ENCODE measurements around the gene DVL3.

The DVL3 gene

DNA sequence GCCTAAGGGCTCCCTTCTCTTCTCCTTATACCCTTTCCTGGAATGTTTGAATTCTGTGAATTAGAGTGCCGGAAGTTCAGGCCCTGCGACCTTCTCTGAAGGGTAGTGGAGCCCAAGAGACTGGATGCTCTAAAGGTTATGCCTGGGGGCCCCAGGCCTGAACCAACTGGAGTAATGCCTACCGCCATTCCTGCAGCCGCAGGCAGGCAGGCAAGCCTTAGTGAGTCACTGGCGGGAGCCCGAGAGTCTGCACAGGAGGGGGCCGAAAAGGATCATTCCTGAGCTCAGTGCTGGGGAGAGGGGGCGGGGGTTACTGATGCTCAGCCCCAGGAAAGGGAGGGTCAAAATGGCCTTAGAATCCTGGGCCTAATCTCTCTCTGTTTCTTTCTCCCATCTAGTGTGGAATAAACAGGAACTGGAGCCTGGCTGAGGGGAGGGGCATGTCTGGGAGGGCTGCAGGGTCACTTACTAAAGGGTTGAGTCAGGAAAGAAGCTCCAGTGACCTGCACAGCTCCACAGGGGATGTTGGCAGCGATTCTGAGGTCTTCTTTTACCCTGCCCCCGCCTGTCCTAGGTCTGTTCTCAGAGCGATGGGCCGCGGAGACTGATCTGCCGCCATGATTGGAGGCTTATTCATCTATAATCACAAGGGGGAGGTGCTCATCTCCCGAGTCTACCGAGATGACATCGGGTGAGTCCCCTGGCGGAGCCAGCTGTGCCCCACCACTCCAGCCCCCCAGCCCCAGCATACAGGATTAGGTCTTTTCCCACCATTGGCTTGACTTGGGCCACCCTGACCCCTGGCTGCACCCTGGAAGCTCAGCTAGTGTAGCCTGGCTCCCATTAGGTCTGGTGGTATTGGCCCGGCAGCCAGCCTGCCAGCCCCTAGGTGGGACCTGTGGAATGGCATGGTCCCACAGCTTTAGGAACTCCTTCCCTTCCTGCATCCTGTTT, 21.5 kb downstream of the DVL3 start:
- DNase-seq (ENCODE audit: low spot score): no peak

DNA sequence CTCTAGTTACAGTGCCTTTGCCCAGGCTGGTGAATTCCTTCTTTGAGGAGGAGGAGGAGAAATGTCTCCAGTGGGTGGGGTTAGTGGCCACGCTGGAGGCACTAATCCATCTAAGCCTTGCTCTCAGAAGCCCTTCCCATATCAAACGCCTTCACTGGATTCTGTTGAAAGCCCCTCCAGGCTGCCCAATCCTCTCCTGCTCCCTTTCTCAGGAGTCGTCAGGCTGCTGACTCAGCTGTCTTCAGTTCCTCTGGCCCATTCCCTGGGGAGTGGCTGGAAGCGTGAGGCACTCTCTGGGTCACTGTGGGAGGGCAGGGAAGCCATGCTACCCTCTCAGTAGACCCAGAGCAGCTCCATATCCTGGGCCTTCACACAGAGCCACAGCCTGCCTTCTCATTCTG, 22.2 kb downstream of the DVL3 start:
- no peak for DNase-seq (ENCODE audit: low spot score)

GRCh38 chr3:184177767-184178306, 22.7 kb downstream of the DVL3 start:
- no peak for DNase-seq (ENCODE audit: low spot score)

- DNase-seq (ENCODE audit: low spot score): no peak
Observed at GRCh38 chr3:184178521-184179138, 23.5 kb downstream of the DVL3 start.

DNA sequence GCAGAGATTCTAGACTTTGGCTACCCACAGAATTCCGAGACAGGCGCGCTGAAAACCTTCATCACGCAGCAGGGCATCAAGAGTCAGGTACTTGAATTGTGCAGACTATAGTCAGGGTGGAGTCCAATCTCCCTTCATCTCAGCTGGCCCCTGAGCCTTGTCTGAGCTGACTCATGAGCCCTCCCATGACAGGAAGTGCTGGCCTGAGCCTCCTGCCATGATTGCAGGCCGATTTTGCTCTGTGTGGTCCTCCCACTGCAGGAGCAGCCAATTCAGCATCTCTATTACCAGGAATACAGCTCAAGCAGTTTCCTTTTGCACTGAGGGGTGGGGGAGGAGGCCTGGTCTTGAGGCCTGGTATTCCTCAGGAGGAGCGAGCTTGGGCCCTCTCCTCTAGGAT, 25.0 kb downstream of the DVL3 start:
- no peak for DNase-seq (ENCODE audit: low spot score)

DNA sequence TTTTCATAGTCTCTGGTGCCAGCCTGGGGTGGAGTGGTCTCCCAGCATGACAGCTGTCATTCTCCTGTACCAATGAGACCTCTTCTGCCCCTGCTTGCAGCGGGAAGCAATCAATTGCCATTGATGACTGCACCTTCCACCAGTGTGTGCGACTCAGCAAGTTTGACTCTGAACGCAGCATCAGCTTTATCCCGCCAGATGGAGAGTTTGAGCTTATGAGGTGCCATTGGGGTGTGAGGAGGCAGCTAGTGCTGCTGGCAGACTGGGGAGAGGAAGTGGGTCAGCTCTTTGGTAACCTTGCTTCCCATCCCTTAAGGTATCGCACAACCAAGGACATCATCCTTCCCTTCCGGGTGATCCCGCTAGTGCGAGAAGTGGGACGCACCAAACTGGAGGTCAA, 26.4 kb downstream of the DVL3 start:
- DNase-seq (ENCODE audit: low spot score): no peak

DNA sequence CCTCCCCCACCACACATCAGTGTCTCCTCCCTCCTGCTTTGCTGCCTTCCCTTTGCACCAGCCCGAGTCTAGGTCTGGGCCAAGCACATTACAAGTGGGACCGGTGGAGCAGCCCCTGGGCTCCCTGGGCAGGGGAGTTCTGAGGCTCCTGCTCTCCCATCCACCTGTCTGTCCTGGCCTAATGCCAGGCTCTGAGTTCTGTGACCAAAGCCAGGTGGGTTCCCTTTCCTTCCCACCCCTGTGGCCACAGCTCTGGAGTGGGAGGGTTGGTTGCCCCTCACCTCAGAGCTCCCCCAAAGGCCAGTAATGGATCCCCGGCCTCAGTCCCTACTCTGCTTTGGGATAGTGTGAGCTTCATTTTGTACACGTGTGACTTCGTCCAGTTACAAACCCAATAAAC, 28.5 kb downstream of the DVL3 start:
- no peak for DNase-seq (ENCODE audit: low spot score)

- no peak for DNase-seq (ENCODE audit: low spot score)
Observed at GRCh38 chr3:184184546-184185230, 29.5 kb downstream of the DVL3 start.

DNA sequence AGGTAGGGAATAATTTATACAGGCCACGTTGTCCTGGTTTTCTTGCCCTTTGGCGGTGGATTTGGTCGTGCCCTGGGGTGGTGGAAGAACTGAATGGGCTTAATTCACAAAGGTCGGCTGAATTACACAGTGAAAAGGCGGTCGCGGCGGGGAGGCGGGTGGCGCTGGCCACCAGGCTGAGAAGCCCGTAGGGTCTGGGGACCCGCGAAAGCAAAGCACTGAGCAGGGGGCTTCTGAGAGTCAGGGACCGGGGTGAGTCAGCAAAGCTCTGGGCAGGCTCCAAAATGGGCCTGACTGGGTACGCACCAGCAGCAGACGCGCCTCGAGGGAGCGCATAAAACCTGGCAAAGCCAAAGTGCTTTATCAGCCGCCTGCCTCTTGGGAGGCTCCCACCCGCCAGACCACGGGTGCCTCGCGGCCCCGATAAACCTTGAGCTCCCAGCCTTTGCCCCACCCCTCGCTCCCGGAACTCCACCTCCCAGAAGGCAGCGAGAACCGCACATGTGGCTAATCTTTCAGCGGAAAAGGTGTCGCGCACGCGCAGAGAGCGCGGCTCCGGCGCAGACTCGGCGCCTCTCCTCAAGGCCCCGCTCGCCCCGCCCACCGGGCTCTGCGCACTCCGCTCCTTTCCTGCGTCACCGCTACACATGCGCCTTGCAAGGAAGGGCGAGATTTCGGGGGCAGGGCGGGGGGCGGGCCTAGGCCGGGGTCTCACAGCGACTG, 30.4 kb downstream of the DVL3 start:
- DNase-seq (ENCODE audit: low spot score): peak; percentile 98

GRCh38 chr3:184186184-184186901, 31.2 kb downstream of the DVL3 start, which contains the start of gene ABCF3:
Gene ABCF3 (plus strand): TSS chr3:184186199. CDS start chr3:184186208, 9 bp downstream.
- no peak for DNase-seq (ENCODE audit: low spot score)

GRCh38 chr3:184186902-184187207, 31.7 kb downstream of the DVL3 start:
- no peak for DNase-seq (ENCODE audit: low spot score)

DNA sequence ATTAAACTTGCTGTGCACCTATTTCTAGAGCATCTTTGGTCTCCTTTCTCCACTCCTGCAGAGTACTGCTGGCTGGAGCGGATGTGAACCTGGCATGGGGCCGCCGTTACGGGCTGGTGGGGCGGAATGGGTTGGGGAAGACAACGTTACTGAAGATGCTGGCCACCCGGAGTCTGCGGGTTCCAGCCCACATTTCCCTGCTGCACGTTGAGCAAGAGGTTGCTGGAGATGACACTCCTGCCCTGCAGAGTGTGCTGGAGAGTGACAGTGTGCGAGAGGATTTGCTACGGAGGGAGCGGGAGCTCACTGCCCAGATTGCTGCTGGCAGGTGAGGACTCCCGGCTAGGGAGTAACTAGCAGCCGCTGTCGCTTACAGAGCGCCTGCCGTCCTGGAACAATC, 32.9 kb downstream of the DVL3 start:
- no peak for DNase-seq (ENCODE audit: low spot score)

- DNase-seq (ENCODE audit: low spot score): no peak
Observed at GRCh38 chr3:184189421-184189820, 34.2 kb downstream of the DVL3 start.

GRCh38 chr3:184192889-184193288, 37.7 kb downstream of the DVL3 start:
- DNase-seq (ENCODE audit: low spot score): no peak

DNA sequence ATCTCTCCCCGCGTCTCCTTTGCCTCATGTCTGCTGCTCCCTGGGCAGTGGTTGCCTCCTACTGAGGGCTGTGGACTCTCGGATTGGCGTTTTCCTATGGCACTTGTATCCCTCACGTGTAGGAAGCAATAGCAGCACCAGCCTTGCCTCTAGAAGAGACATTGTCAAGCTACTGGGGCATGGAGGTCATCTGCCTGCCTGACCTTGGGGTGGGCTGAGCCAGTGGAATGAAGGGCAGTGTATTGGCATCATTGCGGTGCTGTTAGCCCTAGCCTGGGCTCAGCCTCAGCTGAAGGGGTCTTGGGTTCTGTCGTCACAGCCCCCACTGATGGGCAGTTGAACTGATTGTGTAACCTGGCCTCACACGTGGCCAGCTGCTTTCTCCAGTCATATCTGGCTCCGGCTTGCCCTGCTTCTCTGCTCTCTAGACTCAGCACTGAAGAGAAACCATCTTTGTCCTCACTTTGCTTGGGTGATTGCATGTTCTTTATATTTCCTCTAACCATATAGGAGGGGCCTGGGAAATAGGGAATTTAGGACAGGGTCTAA, 38.9 kb downstream of the DVL3 start:
- no peak for DNase-seq (ENCODE audit: low spot score)

- peak; percentile 11 for DNase-seq (ENCODE audit: low spot score)
Observed at GRCh38 chr3:184196536-184196935, 41.4 kb downstream of the DVL3 start.

DNA sequence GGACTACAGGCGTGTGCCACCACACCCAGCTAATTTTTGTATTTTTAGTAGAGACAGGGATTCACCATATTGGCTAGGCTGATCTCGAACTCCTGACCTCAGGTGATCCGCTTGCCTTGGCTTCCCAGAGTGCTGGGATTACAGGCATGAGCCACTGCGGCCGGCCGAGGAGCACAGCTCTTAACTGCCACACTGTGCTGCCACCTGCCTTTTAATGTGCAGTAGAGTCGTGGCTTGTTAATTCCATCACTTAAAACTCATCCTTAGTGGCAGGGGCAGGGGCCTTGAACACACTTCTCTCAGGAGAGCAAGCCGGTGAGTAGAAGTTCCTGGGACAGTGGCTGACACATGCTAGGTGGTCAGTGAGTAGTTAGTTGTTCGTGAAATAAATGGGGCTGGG, 43.3 kb downstream of the DVL3 start:
- no peak for DNase-seq (ENCODE audit: low spot score)

- no peak for DNase-seq (ENCODE audit: low spot score)
Observed at GRCh38 chr3:184200825-184201224, 45.6 kb downstream of the DVL3 start.

GRCh38 chr3:184203526-184203925, 48.3 kb downstream of the DVL3 start:
- DNase-seq (ENCODE audit: low spot score): no peak

DNA sequence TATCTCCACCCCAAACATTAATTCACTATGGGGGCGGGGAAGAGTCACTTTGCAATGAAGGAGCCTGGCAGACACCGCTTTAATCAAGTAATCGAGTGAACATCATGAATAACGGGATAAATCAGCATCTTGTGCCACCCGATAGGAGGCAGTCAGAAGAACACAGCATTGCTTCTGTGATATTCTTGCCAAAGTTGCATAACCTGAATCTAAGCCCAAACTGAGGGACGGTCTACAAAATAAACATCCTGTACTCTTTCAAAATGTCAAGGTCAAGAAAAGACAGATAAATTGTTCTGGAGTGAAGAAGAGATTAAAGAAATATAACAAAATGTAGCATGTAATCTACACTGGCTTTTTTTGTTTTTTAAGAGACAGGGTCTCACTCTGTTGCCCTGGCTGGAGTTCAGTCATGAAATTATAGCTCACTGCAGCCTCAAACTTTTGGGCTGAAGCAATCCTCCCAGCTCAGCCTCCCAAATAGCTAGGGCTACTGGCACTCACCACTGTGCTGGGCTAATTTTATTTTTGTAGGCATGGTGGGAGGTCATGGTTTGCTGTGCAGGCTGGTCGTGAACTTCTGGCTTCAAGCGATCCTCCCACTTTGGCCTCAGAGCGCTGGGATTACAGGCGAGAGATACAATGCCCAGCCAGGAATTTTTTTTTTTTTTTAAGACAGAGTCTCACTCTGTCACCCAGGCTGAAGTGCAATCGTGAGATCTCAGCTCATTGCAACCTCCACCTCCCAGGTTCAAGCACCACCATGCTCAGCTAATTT, 54.2 kb downstream of the DVL3 start:
- DNase-seq (ENCODE audit: low spot score): no peak
